ENCODE measurements around the gene PYROXD2. TPM values are rescaled to one million over a fixed set of nuclear protein-coding genes. Genes with fewer than 3 reads are reported as not detected.

PYROXD2 gene
- total and polyA plus RNA-seq, 10 of the 15 experiments (the other 5 are each of a cell fraction or from before 2014, with no cell fraction given) = 4.8 to 15.8 (median 11.1) TPM

DNA sequence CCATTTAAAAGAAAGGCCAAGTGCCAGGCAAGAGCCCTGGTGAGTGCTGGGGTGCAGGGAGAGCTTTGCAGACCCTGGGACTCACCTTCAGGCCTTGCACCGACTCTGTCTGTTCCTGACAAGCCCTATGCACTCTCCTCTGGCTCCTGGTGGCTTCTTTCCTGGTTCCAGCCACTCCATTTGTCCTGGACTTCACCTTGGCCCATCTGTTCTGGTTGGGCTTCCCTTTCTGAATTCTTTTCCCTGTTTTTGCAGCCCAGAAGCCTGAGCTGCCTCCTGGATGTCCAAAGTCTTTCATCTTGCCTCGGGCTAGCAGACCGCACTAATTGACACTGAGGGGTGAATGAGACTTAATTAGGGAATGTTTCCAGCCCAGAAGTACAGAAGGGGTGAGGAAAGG lies 60.5 kb downstream of the PYROXD2 start:
- no TSS peak for BruUV-seq (replicated peaks)
- DNase-seq (ENCODE audit: low read depth, low spot score) = no peak
- no peak overlapping the region for H3K9ac ChIP-seq (ENCODE audit: control insufficient read depth, insufficient read depth, low read length)
- TF ChIP-seq EGR1 (IDR thresholded peaks at IDR 0.05; ENCODE audit: borderline replicate concordance in 1 of 2, low read depth in 2 of 2, low read length in 2 of 2) (no peak), PAX8 (IDR thresholded peaks at IDR 0.05) (no peak), ZNF24 (IDR thresholded peaks at IDR 0.05) (no peak), PML (IDR thresholded peaks at IDR 0.05; ENCODE audit: low read length) (no peak), CBFB (IDR thresholded peaks at IDR 0.05; ENCODE audit: low read depth) (no peak)
- TF ChIP-seq, protein P1, sequence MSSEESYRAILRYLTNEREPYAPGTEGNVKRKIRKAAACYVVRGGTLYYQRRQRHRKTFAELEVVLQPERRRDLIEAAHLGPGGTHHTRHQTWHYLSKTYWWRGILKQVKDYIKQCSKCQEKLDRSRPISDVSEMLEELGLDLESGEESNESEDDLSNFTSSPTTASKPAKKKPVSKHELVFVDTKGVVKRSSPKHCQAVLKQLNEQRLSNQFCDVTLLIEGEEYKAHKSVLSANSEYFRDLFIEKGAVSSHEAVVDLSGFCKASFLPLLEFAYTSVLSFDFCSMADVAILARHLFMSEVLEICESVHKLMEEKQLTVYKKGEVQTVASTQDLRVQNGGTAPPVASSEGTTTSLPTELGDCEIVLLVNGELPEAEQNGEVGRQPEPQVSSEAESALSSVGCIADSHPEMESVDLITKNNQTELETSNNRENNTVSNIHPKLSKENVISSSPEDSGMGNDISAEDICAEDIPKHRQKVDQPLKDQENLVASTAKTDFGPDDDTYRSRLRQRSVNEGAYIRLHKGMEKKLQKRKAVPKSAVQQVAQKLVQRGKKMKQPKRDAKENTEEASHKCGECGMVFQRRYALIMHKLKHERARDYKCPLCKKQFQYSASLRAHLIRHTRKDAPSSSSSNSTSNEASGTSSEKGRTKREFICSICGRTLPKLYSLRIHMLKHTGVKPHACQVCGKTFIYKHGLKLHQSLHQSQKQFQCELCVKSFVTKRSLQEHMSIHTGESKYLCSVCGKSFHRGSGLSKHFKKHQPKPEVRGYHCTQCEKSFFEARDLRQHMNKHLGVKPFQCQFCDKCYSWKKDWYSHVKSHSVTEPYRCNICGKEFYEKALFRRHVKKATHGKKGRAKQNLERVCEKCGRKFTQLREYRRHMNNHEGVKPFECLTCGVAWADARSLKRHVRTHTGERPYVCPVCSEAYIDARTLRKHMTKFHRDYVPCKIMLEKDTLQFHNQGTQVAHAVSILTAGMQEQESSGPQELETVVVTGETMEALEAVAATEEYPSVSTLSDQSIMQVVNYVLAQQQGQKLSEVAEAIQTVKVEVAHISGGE (CRISPR knock-in tag; IDR thresholded peaks at IDR 0.05) = no peak
- FAIRE-seq = no peak
- H3K4me2 ChIP-seq (ENCODE audit: control insufficient read depth, insufficient read depth) = no peak overlapping the region
- no peaks in the 10 kb centered on the region for H3K27me3 ChIP-seq (replicated peaks in 1 of 2; ENCODE audit: control insufficient read depth in 2 of 2, insufficient read depth in 2 of 2, low read length in 1 of 2)
- in situ Hi-C loops (cut with MboI) = no loop called here
- peaks cover 1% of the 10 kb centered on the region; the same call in 1 of the 2 replicates for H3K4me1 ChIP-seq (ENCODE audit: control insufficient read depth, insufficient read depth, low read length)
- H3K36me3 ChIP-seq (ENCODE audit: control insufficient read depth in 2 of 2, insufficient read depth in 2 of 2, low read length in 1 of 2) = no peaks in the 10 kb centered on the region
- ATAC-seq = no peak
- H3K79me2 ChIP-seq (ENCODE audit: control insufficient read depth, insufficient read depth, low read length) = no peaks in the 10 kb centered on the region
- H4K20me1 ChIP-seq (ENCODE audit: control insufficient read depth, insufficient read depth) = no peaks in the 10 kb centered on the region
- POLR2A ChIA-PET = no interaction called here
- H2AFZ ChIP-seq (ENCODE audit: control insufficient read depth, low read depth, low read length) = no peak overlapping the region
- H3K9me3 ChIP-seq (replicated peaks; ENCODE audit: control insufficient read depth, insufficient read depth, low read length) = no peaks in the 10 kb centered on the region
- SMC1A ChIA-PET (ENCODE audit: uncharacterized antibody, unreplicated experiment) = no interaction called here
- intact Hi-C loops (cut with micrococcal nuclease; ENCODE audit: unreplicated experiment) = no loop called here
- H3K27ac ChIP-seq (ENCODE audit: control insufficient read depth, insufficient read depth) = no peak overlapping the region
- H3K4me3 ChIP-seq = no peak overlapping the region
- 32% methylated on average over 3 of the region's 3 CpGs for WGBS (ENCODE audit: insufficient coverage, insufficient replicate concordance, low lambda C conversion rate, missing lambda C conversion rate)
- CTCF ChIA-PET = no interaction called here
- RAD21 ChIA-PET (ENCODE audit: unreplicated experiment) = no interaction called here

Data from GM12878 (cell line).